ENCODE data around the gene TMEM98.
"Not testable (repeated sequence)": the region's sequence is repeated elsewhere in the genome, so short reads cannot be mapped to it uniquely, and the experiment has no call there.

The TMEM98 gene

GRCh38 chr17:32944248-32945020 lies 16.5 kb downstream of the TMEM98 start:
- DNase-seq = no peak

- no peak for DNase-seq
Measured at GRCh38 chr17:32946375-32947135, 18.6 kb downstream of the TMEM98 start.

- DNase-seq = no peak
Measured at GRCh38 chr17:32947736-32948135, 19.8 kb downstream of the TMEM98 start.

GRCh38 chr17:32949181-32949580 lies 21.2 kb downstream of the TMEM98 start:
- no peak for DNase-seq

- DNase-seq = not testable (repeated sequence)
Measured at GRCh38 chr17:32952491-32952890, 24.5 kb downstream of the TMEM98 start.

- no peak for DNase-seq
Measured at GRCh38 chr17:32953045-32953444, 25.1 kb downstream of the TMEM98 start.

GRCh38 chr17:32953857-32954256 lies 25.9 kb downstream of the TMEM98 start:
- no peak for DNase-seq

GRCh38 chr17:32954477-32954876 lies 26.5 kb downstream of the TMEM98 start:
- DNase-seq = no peak

GRCh38 chr17:32955155-32955554 lies 27.2 kb downstream of the TMEM98 start:
- DNase-seq = no peak

GRCh38 chr17:32956240-32956970 lies 28.5 kb downstream of the TMEM98 start:
- no peak for DNase-seq

- no peak for DNase-seq
Measured at GRCh38 chr17:32958418-32958817, 30.5 kb downstream of the TMEM98 start.

- no peak for DNase-seq
Measured at GRCh38 chr17:32960815-32961214, 32.9 kb downstream of the TMEM98 start.

- DNase-seq = no peak
Measured at GRCh38 chr17:32962320-32962711, 34.4 kb downstream of the TMEM98 start.

GRCh38 chr17:32964541-32964940 lies 36.6 kb downstream of the TMEM98 start:
- DNase-seq = no peak

GRCh38 chr17:32969231-32969630 lies 41.3 kb downstream of the TMEM98 start:
- not testable (repeated sequence) for DNase-seq

GRCh38 chr17:32970281-32970680 lies 42.3 kb downstream of the TMEM98 start:
- DNase-seq = no peak

- no peak for DNase-seq
Measured at GRCh38 chr17:32971171-32971570, 43.2 kb downstream of the TMEM98 start.

- no peak for DNase-seq
Measured at GRCh38 chr17:32976131-32976530, 48.2 kb downstream of the TMEM98 start.

- DNase-seq = no peak
Measured at GRCh38 chr17:32976605-32977004, 48.7 kb downstream of the TMEM98 start.

GRCh38 chr17:32980230-32980629 lies 52.3 kb downstream of the TMEM98 start:
- DNase-seq = no peak

- DNase-seq = not testable (repeated sequence)
Measured at GRCh38 chr17:32981611-32982010, 53.7 kb downstream of the TMEM98 start.

GRCh38 chr17:32985050-32985756 lies 57.2 kb downstream of the TMEM98 start:
- DNase-seq = no peak

GRCh38 chr17:32987453-32987805 lies 59.5 kb downstream of the TMEM98 start:
- DNase-seq = not testable (repeated sequence)

Data from activated CD8-positive, alpha-beta memory T cell treated with anti-CD3 and anti-CD28 coated beads for 24 hours (primary cell).